RWPE1 (cell line): ENCODE results near the gene ADCY4.
"Not testable (repeated sequence)": the region's sequence is repeated elsewhere in the genome, so short reads cannot be mapped to it uniquely, and the experiment has no call there.

Experiments
- CTCF ChIA-PET: fragments of 350-600 bp; sonication (Branson Sonifier 250); formaldehyde crosslinking; extraction: SDS; loops from one replicate; lab custom pipeline; 2021; lab: Yijun Ruan, JAX
- POLR2A ChIA-PET: fragments of 400-600 bp; formaldehyde crosslinking; extraction: SDS; loops from one replicate; lab custom pipeline; 2020; ENCODE audit warnings: antibody characterized with exemption; ENCODE audit not compliant: low non-redundant PET; lab: Yijun Ruan, JAX
- DNase-seq: peaks from one replicate; pipeline ENCODE4 v3.0.0; 2012; ENCODE audit warnings: low spot score
- H3K27ac ChIP-seq: fragments of 450-650 bp; 2 replicates; pipeline ENCODE4 v1.5.1; 2017
- TF ChIP-seq, protein P1 (sequence below): fragments of 450-650 bp; conservative IDR thresholded peaks from 2 replicates; pipeline ENCODE4 v1.5.1; 2017; ENCODE audit warnings: low read depth, mild to moderate bottlenecking

Gene ADCY4

GRCh38 chr14:24378981-24379906 lies 44.4 kb upstream of the ADCY4 start:
- ChIA-PET POLR2A (no interaction called here), CTCF (no interaction called here)
- H3K27ac ChIP-seq = no peak overlapping the region
- DNase-seq = no peak
- TF ChIP-seq, protein P1, sequence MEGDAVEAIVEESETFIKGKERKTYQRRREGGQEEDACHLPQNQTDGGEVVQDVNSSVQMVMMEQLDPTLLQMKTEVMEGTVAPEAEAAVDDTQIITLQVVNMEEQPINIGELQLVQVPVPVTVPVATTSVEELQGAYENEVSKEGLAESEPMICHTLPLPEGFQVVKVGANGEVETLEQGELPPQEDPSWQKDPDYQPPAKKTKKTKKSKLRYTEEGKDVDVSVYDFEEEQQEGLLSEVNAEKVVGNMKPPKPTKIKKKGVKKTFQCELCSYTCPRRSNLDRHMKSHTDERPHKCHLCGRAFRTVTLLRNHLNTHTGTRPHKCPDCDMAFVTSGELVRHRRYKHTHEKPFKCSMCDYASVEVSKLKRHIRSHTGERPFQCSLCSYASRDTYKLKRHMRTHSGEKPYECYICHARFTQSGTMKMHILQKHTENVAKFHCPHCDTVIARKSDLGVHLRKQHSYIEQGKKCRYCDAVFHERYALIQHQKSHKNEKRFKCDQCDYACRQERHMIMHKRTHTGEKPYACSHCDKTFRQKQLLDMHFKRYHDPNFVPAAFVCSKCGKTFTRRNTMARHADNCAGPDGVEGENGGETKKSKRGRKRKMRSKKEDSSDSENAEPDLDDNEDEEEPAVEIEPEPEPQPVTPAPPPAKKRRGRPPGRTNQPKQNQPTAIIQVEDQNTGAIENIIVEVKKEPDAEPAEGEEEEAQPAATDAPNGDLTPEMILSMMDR = no peak

DNA sequence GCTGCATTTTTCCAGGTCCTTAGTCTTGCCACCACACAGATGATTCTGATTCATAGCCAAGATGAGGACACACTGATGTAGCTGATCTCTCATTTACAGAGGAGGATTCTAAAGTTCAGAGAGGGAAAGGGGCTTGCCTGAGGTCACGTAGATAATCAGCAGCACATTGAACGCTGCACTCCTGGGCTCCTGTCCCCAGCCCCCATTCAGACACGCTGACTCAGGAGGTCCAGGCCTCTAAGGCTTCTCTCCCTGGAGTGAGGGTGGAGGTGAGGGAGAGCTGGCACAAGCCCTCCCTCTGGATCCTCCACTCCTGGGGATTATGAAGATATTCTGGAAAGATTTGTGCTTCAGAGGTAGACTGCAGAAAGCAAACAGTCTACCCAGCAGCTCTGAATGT lies 43.5 kb upstream of the ADCY4 start:
- CTCF ChIA-PET = interaction anchor here (0.5 to 1.0 kb wide), 2 partner anchors 21 to 53 kb away, joined by 3 read pairs; no protein-coding TSS in a partner anchor
- no peak for DNase-seq
- TF ChIP-seq, protein P1 = no peak
- POLR2A ChIA-PET = interaction anchor here (0.6 kb wide), 1 partner anchor 52 kb away, joined by 3 read pairs; the partner anchor contains the start of gene KHNYN
- no peak overlapping the region for H3K27ac ChIP-seq

DNA sequence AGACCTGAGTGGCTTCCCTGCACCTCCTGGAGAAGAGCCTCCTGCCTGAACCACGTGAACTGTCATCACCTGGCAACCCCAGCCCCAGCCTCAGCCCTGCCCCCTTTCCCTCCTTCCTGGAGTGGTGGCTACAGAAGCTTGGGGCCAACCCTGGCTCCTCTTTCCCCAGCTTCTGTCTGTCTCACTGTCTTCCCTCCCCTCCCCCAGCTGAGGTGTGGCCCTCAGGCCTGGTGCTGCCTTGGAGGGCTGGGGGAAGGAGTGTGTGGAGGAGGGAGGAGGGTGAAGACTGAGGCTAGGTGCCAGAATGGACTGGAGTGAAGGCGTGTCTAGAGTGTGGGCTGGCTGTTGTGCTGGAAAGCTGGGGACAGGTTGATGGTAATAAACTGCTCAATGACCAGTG lies 42.8 kb upstream of the ADCY4 start:
- CTCF ChIA-PET = interaction anchor here (0.6 to 1.0 kb wide), 3 partner anchors 18 to 54 kb away, joined by 3 to 5 read pairs (median 3); no protein-coding TSS in a partner anchor
- no peak overlapping the region for H3K27ac ChIP-seq
- DNase-seq = no peak
- TF ChIP-seq, protein P1 = no peak
- POLR2A ChIA-PET = no interaction called here

DNA sequence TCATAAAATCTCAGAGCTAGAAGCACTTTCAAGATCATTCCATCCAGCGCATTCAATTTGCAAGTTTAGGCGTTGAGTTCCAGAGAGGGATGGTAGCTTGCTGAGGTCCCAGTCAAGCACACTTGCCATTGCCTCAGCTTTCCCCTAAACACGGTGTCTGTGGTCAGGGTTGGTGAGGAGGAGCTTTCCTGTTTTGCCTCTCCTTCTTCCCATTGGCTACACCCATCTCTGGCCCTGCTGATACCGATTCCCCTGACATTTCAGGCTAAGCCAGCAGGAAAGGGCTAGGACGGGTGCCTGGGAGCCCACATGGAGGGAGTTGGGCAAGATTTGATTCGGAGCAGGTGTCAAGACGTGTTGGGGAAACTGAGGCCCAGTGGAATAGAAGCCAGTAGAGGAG lies 42.3 kb upstream of the ADCY4 start:
- POLR2A ChIA-PET = no interaction called here

GRCh38 chr14:24376448-24377070 lies 41.7 kb upstream of the ADCY4 start:
- CTCF ChIA-PET = interaction anchor here (1.2 kb wide), 1 partner anchor 43 kb away, joined by 3 read pairs; no protein-coding TSS in a partner anchor
- TF ChIP-seq, protein P1 = no peak
- POLR2A ChIA-PET = no interaction called here
- H3K27ac ChIP-seq = no peak overlapping the region
- no peak for DNase-seq

More for the DNA sequence above, 42.3 kb upstream of the ADCY4 start:
- TF ChIP-seq, protein P1 = no peak
- no peak for DNase-seq
- H3K27ac ChIP-seq = no peak overlapping the region
- CTCF ChIA-PET = interaction anchor here (0.6 to 1.2 kb wide), 2 partner anchors 18 to 44 kb away, joined by 3 read pairs; no protein-coding TSS in a partner anchor

DNA sequence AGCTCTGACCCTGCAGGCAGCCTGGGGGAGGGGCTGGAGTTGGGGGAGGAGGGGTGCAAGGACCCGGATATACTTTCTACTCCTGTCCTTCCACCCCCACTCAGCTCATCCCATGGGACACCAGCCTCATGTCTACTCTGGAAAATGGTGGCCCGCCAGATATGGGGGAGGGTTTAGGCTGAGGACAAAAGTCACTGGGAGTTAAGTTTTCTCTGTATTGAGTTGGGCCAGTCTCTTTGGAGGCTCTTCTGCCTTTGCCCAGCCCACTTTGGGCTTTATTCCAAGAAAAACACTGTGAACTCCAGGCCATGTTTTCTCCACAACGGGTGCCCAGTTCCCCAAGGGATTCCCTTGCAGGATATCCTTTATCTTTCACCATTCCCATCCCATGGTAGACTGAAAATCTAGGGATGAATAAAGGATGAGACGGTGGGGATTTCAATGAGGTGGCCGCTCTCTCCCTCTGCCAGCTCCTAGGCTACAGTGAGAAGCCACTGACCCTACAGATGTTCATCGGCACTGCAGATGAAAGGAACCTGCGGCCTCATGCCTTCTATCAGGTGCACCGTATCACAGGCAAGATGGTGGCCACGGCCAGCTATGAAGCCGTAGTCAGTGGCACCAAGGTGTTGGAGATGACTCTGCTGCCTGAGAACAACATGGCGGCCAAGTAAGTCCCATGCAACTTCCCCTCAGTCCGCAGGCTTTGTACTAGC lies 38.0 kb upstream of the ADCY4 start:
- ChIA-PET CTCF (interaction anchor here (2.3 kb wide), 1 partner anchor 39 kb away, joined by 9 read pairs; no protein-coding TSS in a partner anchor), POLR2A (no interaction called here)
- no peak overlapping the region for H3K27ac ChIP-seq
- TF ChIP-seq, protein P1 = no peak
- DNase-seq = no peak

GRCh38 chr14:24371605-24372004 lies 36.7 kb upstream of the ADCY4 start:
- H3K27ac ChIP-seq, POLR2A ChIA-PET, DNase-seq: not testable (repeated sequence)
- CTCF ChIA-PET = interaction anchor here (2.3 kb wide), 1 partner anchor 38 kb away, joined by 9 read pairs; no protein-coding TSS in a partner anchor
